HepG2 (cell line): ENCODE results near the gene YEATS4.

Experiments
- AKAP8 ChIP-seq: sonication (generic); formaldehyde crosslinking; IDR thresholded peaks from 2 replicates; pipeline ENCODE4 v1.5.1; 2020; ENCODE audit warnings: mild to moderate bottlenecking, missing genetic modification reagents
- CTCF ChIP-seq: sonication (generic); formaldehyde crosslinking; IDR thresholded peaks from 2 replicates; pipeline ENCODE4 v1.5.0; 2020; ENCODE audit warnings: mild to moderate bottlenecking, missing genetic modification reagents, moderate library complexity
- NFYB ChIP-seq: sonication (generic); formaldehyde crosslinking; IDR thresholded peaks from 2 replicates; pipeline ENCODE4 v1.4.0; 2020; ENCODE audit warnings: missing genetic modification reagents
- POLR2A ChIP-seq, 2 experiments: IDR thresholded peaks; 2 replicates each; pipeline ENCODE4 v1.6.1; 2011; ENCODE audit warnings: low read depth in 2 of 2, low read length in 2 of 2, mild to moderate bottlenecking in 1 of 2, moderate library complexity in 1 of 2; ENCODE audit not compliant: insufficient read depth in 1 of 2
- POLR2AphosphoS5 ChIP-seq: IDR thresholded peaks from 2 replicates; pipeline ENCODE4 v1.6.1; 2012; ENCODE audit warnings: low read depth, low read length
- SIN3A ChIP-seq: IDR thresholded peaks from 2 replicates; pipeline ENCODE4 v1.6.1; 2011; ENCODE audit warnings: low read depth, mild to moderate bottlenecking, control low read depth, low read length, borderline replicate concordance
- U2AF2 ChIP-seq: fragments of 200-400 bp; formaldehyde crosslinking; IDR thresholded peaks from 2 replicates; pipeline ENCODE4 v1.6.1; 2017; ENCODE audit warnings: low read depth, mild to moderate bottlenecking, low read length
- ZBTB33 ChIP-seq: sonication (generic); formaldehyde crosslinking; IDR thresholded peaks from 2 replicates; pipeline ENCODE4 v1.4.0; 2020; ENCODE audit warnings: missing genetic modification reagents
- ZNF350 ChIP-seq: sonication (generic); formaldehyde crosslinking; IDR thresholded peaks from 2 replicates; pipeline ENCODE4 v1.4.0; 2020; ENCODE audit warnings: mild to moderate bottlenecking, low read depth, missing genetic modification reagents, borderline replicate concordance

GRCh38 chr12:69425417-69425816, 65.9 kb downstream of the YEATS4 start:
- TF ChIP-seq ZNF350 (CRISPR knock-in tag) (no peak), U2AF2 (no peak), AKAP8 (CRISPR knock-in tag) (no peak), ZBTB33 (no peak), NFYB (CRISPR knock-in tag) (no peak), POLR2A (IDR thresholded peaks at IDR 0.05; ENCODE audit: insufficient read depth in 1 of 2, low read depth in 2 of 2, low read length in 2 of 2) (no peak), POLR2AphosphoS5 (no peak), SIN3A (no peak), CTCF (CRISPR knock-in tag) (no peak)
